Measurements from ENCODE around the gene FOXO1. TPM values are rescaled to one million over a fixed set of nuclear protein-coding genes. Genes with fewer than 3 reads are reported as not detected.

Gene FOXO1
- total and polyA plus RNA-seq, 2 of the 13 experiments (the other 11 are each of a cell fraction or from before 2014, with no cell fraction given) = 8.1 to 13.1 TPM

DNA sequence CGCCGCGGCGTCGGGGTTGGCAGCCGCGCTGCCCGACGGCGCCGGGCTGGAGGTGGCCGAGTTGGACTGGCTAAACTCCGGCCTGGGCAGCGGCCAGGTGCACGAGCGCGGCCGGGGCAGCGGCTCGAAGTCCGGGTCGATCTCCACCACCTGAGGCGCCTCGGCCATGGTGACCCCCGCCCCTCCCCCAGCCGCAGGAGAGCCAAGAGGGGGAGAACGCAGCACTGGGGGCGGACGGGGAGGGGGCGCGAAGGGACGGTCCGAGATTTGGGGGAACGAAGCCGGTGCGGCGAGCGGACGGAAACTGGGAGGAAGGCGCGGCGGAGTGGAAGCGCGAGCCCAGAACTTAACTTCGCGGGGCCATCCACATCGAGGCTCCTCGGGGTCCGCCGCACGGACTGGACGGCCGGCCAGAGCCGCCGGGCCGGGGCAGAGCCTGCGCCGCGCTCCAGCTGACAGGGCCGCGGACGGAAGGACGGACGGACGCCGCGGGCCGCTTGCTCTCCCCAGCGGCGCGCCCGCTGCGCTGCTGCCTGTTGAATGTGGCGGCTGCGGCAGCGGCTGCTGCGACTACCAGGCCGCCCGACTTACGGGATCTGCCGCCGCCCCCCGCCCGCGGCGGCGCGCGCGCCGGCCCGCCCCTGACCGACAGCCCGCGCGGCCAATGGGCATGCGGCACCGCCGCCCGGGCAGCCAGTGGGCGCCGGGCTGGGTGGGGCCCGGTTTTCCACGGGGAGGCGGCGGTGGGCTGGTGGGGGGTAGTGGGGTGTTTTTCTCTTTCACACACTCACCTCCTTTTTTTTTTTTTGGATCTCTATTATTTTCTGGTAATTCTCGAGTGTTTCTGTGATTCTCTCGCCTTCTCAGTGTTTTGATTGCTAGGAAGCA is at the start of gene FOXO1 (continued):
- TF ChIP-seq TBX2 (CRISPR knock-in tag; IDR thresholded peaks at IDR 0.05; ENCODE audit: borderline replicate concordance) = peak; percentile 59
- peak; percentile 53; the same call in 1 of the 2 replicates for TF ChIP-seq SALL1 (CRISPR knock-in tag; IDR thresholded peaks at IDR 0.05)
- no peak; the same call in 1 of the 2 replicates for TF ChIP-seq HOXA5 (CRISPR knock-in tag; IDR thresholded peaks at IDR 0.05)
- peak; percentile 80; the same call in 1 of the 2 replicates for TF ChIP-seq UBTF (CRISPR knock-in tag; IDR thresholded peaks at IDR 0.05)
- no peak for TF ChIP-seq ZNF589 (CRISPR knock-in tag; conservative IDR thresholded peaks at IDR 0.05)
- 0 out of 2 replicates have a peak, but pooled peaks have one; percentile 5 for TF ChIP-seq CTCF (CRISPR knock-in tag; IDR thresholded peaks at IDR 0.05)
- TF ChIP-seq KDM1A (CRISPR knock-in tag; IDR thresholded peaks at IDR 0.05) = no peak
- peak; percentile 89 for TF ChIP-seq RBFOX2 (IDR thresholded peaks at IDR 0.05; ENCODE audit: low read depth, low read length)
- TF ChIP-seq, protein P1, sequence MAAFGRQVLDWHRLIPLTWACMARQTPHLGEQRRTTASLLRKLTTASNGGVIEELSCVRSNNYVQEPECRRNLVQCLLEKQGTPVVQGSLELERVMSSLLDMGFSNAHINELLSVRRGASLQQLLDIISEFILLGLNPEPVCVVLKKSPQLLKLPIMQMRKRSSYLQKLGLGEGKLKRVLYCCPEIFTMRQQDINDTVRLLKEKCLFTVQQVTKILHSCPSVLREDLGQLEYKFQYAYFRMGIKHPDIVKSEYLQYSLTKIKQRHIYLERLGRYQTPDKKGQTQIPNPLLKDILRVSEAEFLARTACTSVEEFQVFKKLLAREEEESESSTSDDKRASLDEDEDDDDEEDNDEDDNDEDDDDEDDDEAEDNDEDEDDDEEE (CRISPR knock-in tag; IDR thresholded peaks at IDR 0.05) = 0 out of 2 replicates have a peak, but pooled peaks have one; percentile 85
- no peak for TF ChIP-seq SP1 (IDR thresholded peaks at IDR 0.05)
- TF ChIP-seq SP1 (CRISPR knock-in tag; IDR thresholded peaks at IDR 0.05) = no peak; the same call in 1 of the 2 replicates
- TF ChIP-seq TAF15 (IDR thresholded peaks at IDR 0.05; ENCODE audit: low read depth, low read length, poor library complexity, severe bottlenecking) = peak; percentile 67
- no peak for TF ChIP-seq MLXIP (CRISPR knock-in tag; IDR thresholded peaks at IDR 0.05; ENCODE audit: borderline replicate concordance)
- TF ChIP-seq RAD51 (IDR thresholded peaks at IDR 0.05; ENCODE audit: borderline replicate concordance) = no peak
- TF ChIP-seq TAF1 (CRISPR knock-in tag; IDR thresholded peaks at IDR 0.05) = peak; percentile 82
- TF ChIP-seq, protein P2, sequence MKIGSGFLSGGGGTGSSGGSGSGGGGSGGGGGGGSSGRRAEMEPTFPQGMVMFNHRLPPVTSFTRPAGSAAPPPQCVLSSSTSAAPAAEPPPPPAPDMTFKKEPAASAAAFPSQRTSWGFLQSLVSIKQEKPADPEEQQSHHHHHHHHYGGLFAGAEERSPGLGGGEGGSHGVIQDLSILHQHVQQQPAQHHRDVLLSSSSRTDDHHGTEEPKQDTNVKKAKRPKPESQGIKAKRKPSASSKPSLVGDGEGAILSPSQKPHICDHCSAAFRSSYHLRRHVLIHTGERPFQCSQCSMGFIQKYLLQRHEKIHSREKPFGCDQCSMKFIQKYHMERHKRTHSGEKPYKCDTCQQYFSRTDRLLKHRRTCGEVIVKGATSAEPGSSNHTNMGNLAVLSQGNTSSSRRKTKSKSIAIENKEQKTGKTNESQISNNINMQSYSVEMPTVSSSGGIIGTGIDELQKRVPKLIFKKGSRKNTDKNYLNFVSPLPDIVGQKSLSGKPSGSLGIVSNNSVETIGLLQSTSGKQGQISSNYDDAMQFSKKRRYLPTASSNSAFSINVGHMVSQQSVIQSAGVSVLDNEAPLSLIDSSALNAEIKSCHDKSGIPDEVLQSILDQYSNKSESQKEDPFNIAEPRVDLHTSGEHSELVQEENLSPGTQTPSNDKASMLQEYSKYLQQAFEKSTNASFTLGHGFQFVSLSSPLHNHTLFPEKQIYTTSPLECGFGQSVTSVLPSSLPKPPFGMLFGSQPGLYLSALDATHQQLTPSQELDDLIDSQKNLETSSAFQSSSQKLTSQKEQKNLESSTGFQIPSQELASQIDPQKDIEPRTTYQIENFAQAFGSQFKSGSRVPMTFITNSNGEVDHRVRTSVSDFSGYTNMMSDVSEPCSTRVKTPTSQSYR (CRISPR knock-in tag; IDR thresholded peaks at IDR 0.05; ENCODE audit: borderline replicate concordance) = peak; percentile 86
- TF ChIP-seq MED1 (CRISPR knock-in tag; IDR thresholded peaks at IDR 0.05) = 0 out of 2 replicates have a peak, but pooled peaks have one; percentile 47
